SK-N-MC (cell line): ENCODE results near the gene RAB28.
"Not testable (repeated sequence)": the region's sequence is repeated elsewhere in the genome, so short reads cannot be mapped to it uniquely, and the experiment has no call there.

Experiments used
- EZH2 ChIP-seq: fragments of 200-600 bp; sonication (generic); IDR thresholded peaks from one replicate; pipeline ENCODE4 v1.6.1; 2017; ENCODE audit warnings: antibody characterized with exemption
- POLR2AphosphoS5 ChIP-seq: IDR thresholded peaks from 2 replicates; pipeline ENCODE4 v1.6.1; 2012; ENCODE audit warnings: mild to moderate bottlenecking, low read depth, low read length, borderline replicate concordance

GRCh38 chr4:13406156-13406555 lies 78.0 kb downstream of the RAB28 start:
- TF ChIP-seq EZH2, POLR2AphosphoS5: not testable (repeated sequence)
